ENCODE data around the gene CPSF3.
"Not testable (repeated sequence)": the region's sequence is repeated elsewhere in the genome, so short reads cannot be mapped to it uniquely, and the experiment has no call there.

The CPSF3 gene

GRCh38 chr2:9471206-9471605 lies 47.8 kb downstream of the CPSF3 start:
- DNase-seq: no peak

- no peak for DNase-seq
Measured at GRCh38 chr2:9472511-9472910, 49.1 kb downstream of the CPSF3 start.

GRCh38 chr2:9473308-9473984 lies 50.0 kb downstream of the CPSF3 start:
- no peak for DNase-seq

- peak; percentile 24 for DNase-seq
Measured at GRCh38 chr2:9473985-9474360, 50.5 kb downstream of the CPSF3 start.

GRCh38 chr2:9474361-9475057 lies 51.1 kb downstream of the CPSF3 start, which contains the start of gene IAH1:
IAH1 (plus strand) TSS chr2:9474551; CDS start chr2:9474567, 16 bp downstream.
- peak; percentile 53 for DNase-seq

- no peak for DNase-seq
Measured at GRCh38 chr2:9477914-9478313, 54.5 kb downstream of the CPSF3 start.

GRCh38 chr2:9478526-9478925 lies 55.1 kb downstream of the CPSF3 start:
- no peak for DNase-seq

- no peak for DNase-seq
Measured at GRCh38 chr2:9480157-9480556, 56.7 kb downstream of the CPSF3 start.

GRCh38 chr2:9483107-9483506 lies 59.7 kb downstream of the CPSF3 start:
- DNase-seq: no peak

- no peak for DNase-seq
Measured at GRCh38 chr2:9484533-9484932, 61.1 kb downstream of the CPSF3 start.

- peak; percentile 20 for DNase-seq
Measured at GRCh38 chr2:9488583-9489547, 65.4 kb downstream of the CPSF3 start.

GRCh38 chr2:9490789-9491188 lies 67.3 kb downstream of the CPSF3 start:
- no peak for DNase-seq

- no peak for DNase-seq
Measured at GRCh38 chr2:9492927-9493326, 69.5 kb downstream of the CPSF3 start.

GRCh38 chr2:9493478-9493877 lies 70.0 kb downstream of the CPSF3 start:
- no peak for DNase-seq

- DNase-seq: no peak
Measured at GRCh38 chr2:9494081-9494480, 70.6 kb downstream of the CPSF3 start.

GRCh38 chr2:9497017-9497416 lies 73.6 kb downstream of the CPSF3 start:
- no peak for DNase-seq

- DNase-seq: peak; percentile 81
Measured at GRCh38 chr2:9498210-9498609, 74.8 kb downstream of the CPSF3 start.

- no peak for DNase-seq
Measured at GRCh38 chr2:9508931-9509330, 85.5 kb downstream of the CPSF3 start.

- DNase-seq: not testable (repeated sequence)
Measured at GRCh38 chr2:9513946-9514345, 90.5 kb downstream of the CPSF3 start.

- DNase-seq: no peak
Measured at GRCh38 chr2:9517118-9517782, 93.8 kb downstream of the CPSF3 start.

GRCh38 chr2:9518163-9518562 lies 94.7 kb downstream of the CPSF3 start:
- no peak for DNase-seq

- DNase-seq: no peak
Measured at GRCh38 chr2:9518780-9519179, 95.3 kb downstream of the CPSF3 start.

GRCh38 chr2:9519250-9519649 lies 95.8 kb downstream of the CPSF3 start:
- DNase-seq: no peak
